Ureter (tissue), 1 donor: ENCODE results near the gene FOXJ2. TPM values are rescaled to one million over a fixed set of nuclear protein-coding genes. Genes with fewer than 3 reads are reported as not detected.
"Not testable (repeated sequence)": the region's sequence is repeated elsewhere in the genome, so short reads cannot be mapped to it uniquely, and the experiment has no call there.

Experiments used
- DNase-seq: peaks from one replicate; pipeline ENCODE4 v3.0.0-alpha.2; 2020; ENCODE audit warnings: low spot score
- total RNA-seq: library from RNA; stranded (reverse); gene quantifications from one replicate; pipeline ENCODE4 v1.2.4, GENCODE V29; 2023
- donor health status: DM: yes; HTN: yes; CAD: no.

FOXJ2 gene
- total RNA-seq, 1 donor from 2014 or later, result 21.1 TPM

- no peak for DNase-seq
Measured at GRCh38 chr12:8030189-8030588, 2.3 kb upstream of the FOXJ2 start.

- not testable (repeated sequence) for DNase-seq
Measured at GRCh38 chr12:8031017-8031416, 1.5 kb upstream of the FOXJ2 start.

GRCh38 chr12:8031872-8032241 is 659 bp upstream of the FOXJ2 start:
- DNase-seq, result no peak

- DNase-seq, result peak; percentile 66
Measured at GRCh38 chr12:8033153-8034044, 883 bp downstream of the FOXJ2 start.

DNA sequence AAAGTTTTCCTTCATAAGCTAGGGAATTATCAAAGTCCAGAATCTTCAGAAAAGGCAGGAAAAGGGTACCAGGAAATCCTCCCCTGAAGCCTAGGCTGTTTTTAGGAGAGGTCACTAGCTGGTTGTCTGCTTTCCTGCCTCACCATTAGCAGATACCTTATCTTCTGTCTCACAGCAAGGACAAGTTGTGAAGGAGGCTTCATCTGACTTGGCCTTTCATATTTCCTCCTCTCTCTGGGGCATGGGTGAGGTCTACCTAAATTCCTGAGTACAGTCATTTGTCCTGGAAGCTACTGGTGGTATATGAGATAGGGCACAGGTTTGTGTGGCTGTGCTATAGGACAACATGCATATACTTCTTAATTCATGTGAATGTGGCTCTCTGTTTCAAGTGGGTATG is 2.3 kb downstream of the FOXJ2 start:
- DNase-seq, result no peak

- no peak for DNase-seq
Measured at GRCh38 chr12:8035440-8036010, 3.0 kb downstream of the FOXJ2 start.

- DNase-seq, result no peak
Measured at GRCh38 chr12:8036346-8036745, 3.8 kb downstream of the FOXJ2 start.

DNA sequence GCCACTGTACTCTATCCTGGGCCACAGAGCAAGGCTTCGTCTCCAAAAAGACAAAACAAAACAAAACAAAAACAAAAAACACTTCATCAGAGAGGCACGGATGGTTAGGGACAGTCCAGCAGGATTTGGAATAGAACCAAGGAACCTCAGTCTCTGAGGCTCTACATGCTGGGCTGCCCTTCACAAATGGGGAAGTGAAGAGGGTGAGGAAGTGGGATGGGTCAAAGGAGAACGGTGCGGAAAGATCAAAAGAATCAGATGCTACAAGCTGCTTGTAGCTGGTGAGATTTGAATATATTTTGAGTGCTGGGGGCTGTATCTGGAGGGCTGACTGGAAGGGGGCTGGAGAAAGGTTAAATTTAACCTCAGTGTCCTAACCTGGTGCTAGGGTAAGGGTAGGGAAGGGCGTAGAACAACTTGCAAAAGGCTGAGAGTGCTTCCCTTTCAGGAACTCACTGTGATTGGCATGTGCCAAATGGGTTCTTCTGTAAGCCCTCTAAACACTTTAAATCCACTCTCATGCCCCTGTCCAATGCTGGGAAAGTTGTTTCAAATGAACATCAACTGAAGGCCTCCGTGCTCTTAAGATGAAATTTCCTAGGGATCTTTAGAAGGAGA is 4.6 kb downstream of the FOXJ2 start:
- DNase-seq, result no peak

DNA sequence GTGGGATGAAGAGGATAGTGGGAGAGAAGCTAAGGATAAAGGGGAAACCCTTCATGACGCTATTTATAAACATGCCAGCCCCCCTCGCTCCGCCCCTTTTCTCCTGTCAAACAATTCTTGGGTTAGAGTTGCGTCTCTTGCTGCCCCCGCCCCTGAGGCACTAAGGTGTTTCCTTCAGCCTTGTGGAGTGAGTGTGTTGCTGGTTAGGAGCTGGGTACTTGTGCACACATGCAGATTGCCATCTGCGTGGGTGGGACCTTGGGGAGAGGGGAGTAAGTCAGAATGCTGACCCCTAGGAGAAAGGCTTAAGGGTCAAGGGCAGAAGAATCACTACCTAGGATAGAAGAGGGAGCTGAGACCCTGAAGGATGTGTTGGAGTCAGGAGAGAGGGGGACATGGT is 5.4 kb downstream of the FOXJ2 start:
- no peak for DNase-seq

GRCh38 chr12:8038659-8039114 is 6.2 kb downstream of the FOXJ2 start:
- peak; percentile 78 for DNase-seq

DNA sequence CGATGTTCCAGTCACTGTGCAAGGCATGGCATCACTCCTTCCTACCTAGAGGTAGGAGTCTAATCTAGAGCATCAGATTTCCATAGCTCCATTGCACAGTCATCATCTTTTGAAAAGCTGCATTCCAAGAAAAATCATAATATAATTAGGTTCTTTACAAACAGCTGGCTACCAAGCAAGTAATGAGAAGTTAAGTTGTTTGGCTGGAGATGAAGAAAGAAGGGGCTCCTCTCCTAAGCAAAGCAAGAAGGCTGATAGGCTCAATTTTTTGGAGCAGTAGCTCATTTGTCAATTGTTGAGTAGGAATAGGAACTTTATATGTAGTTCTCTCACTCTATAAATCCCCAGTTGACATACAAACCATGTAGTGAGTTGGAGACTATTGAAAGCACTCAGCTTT is 8.3 kb downstream of the FOXJ2 start:
- no peak for DNase-seq

GRCh38 chr12:8045952-8046944 is 13.7 kb downstream of the FOXJ2 start:
- DNase-seq, result peak; percentile 79

DNA sequence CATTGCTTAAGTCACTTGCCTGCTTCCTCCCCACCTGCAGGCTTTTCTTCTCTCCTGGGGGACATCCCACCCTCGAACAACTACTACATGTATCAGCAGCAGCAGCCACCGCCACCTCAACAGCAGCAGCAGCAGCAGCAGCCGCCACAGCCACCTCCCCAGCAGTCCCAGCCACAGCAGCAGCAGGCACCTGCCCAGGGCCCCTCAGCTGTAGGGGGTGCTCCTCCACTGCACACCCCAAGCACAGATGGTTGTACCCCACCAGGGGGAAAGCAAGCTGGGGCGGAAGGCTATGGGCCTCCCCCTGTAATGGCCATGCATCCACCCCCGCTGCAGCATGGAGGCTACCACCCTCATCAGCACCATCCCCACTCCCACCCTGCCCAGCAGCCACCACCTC is 15.3 kb downstream of the FOXJ2 start:
- DNase-seq, result no peak

DNA sequence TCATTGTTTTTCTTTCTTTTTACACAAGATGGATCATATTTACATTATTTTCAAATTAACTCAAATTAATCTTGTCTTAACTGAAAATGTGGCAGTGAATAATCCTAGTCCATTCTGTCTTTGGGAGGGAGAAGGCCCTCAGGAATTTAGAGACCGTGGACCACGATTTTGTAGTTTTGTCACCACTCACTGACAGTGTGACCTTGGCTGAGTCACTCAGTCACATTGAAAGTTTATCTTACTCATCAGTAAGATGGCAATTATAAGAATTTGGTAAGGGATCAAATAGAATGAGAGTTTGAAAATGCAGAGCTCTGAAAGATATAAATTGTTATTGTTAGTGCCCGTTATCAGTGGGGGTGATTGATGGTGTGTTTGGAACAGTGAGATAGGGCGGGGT is 16.4 kb downstream of the FOXJ2 start:
- no peak for DNase-seq

DNA sequence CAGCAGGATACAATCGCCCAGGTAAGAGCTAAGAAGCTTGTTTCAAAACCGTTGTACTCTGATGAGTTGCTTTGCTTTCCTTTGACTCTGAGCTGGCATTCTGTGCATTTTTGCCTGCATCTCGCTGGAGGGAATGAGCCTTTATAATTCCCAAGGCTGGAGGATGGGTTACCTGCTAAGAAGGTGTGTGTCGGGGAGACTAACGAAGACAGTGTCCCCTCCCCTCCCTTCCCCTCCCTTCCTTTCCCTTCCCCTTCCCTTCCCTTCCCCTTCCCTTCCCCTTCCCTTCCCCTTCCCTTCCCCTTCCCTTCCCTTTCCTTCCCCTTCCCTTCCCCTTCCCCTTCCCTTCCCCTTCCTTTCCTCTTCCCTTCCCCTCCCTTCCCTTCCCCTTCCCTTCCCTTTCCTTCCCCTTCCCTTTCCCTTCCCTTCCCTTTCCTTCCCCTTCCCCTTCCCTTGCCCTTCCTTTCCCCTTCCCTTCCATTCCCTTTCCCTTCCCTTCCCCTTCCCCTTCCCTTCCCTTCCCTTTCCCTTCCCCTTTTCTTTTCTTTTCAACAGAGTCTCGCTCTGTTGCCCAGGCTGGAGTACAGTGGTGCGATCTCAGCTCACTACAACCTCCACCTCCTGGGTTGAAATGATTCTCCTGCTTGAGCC is 18.2 kb downstream of the FOXJ2 start:
- DNase-seq, result no peak

- no peak for DNase-seq
Measured at GRCh38 chr12:8052679-8053078, 20.2 kb downstream of the FOXJ2 start.

DNA sequence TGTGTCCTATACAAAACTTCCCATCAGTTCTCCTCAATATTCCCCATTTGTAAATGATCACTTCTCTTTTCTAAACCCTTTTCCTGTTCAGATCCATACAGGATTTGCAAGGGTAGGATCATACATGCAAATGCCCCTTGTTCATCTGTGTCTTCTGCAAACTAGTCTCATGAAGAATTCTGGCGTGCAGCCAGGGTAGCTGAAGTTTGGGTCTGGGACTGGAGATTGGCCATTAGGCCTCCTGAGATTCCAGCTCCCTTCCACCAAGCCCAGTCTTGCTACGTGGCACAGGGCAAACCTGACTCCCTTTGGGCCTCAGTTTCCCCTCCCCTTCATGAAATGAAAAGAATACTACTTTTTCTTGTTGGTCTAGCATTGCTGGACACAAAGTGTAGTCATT is 22.3 kb downstream of the FOXJ2 start:
- DNase-seq, result no peak

GRCh38 chr12:8057306-8057705 is 24.8 kb downstream of the FOXJ2 start:
- DNase-seq, result no peak

GRCh38 chr12:8057839-8058238 is 25.3 kb downstream of the FOXJ2 start:
- DNase-seq, result no peak

DNA sequence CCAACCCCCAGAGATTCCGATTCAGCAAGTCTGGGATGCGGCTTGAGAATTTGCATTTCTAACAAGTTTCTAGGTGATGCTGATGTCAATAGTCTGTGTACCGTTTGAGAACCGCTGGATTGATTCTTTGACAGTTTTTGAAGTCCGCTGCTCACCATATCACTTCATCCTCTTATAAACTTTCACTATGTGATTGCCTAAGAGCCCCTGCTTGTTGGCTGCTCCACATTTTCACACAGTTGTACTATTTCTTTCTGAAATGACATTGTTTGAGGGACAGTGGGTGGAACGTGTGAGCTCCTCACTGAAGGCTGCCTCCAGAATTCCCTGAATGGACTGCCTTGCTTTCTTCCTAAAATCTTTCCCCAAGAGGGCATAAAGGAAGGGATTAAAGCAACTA is 26.0 kb downstream of the FOXJ2 start:
- DNase-seq, result no peak

- no peak for DNase-seq
Measured at GRCh38 chr12:8064131-8064530, 31.6 kb downstream of the FOXJ2 start.
